ENCODE measurements around the gene PAAF1.

PAAF1 gene

GRCh38 chr11:73978576-73979086 is 101.8 kb downstream of the PAAF1 start:
- TF ChIP-seq ZNF274 (IDR thresholded peaks at IDR 0.05; ENCODE audit: low read depth, low read length): no peak
- H3K4me3 ChIP-seq (ENCODE audit: low read length): no peak overlapping the region

- H3K4me3 ChIP-seq (ENCODE audit: low read length): peak overlapping the region; percentile 80; the same call in 1 of the 2 replicates
- no peak for TF ChIP-seq ZNF274 (IDR thresholded peaks at IDR 0.05; ENCODE audit: low read depth, low read length)
Observed at GRCh38 chr11:73980001-73980961, 103.5 kb downstream of the PAAF1 start.
